PC-9 (cell line): ENCODE results near the gene CCDC138.

Experiments
- EZH2 ChIP-seq: fragments of 200-600 bp; sonication (generic); IDR thresholded peaks from 2 replicates; pipeline ENCODE4 v1.8.0; 2017; ENCODE audit warnings: antibody characterized with exemption, low read depth
- TF ChIP-seq, protein P1 (sequence below): fragments of 200-600 bp; sonication (generic); conservative IDR thresholded peaks from 2 replicates; pipeline ENCODE4 v1.6.1; 2017; ENCODE audit warnings: mixed run types, antibody characterized with exemption, mild to moderate bottlenecking, moderate library complexity

DNA sequence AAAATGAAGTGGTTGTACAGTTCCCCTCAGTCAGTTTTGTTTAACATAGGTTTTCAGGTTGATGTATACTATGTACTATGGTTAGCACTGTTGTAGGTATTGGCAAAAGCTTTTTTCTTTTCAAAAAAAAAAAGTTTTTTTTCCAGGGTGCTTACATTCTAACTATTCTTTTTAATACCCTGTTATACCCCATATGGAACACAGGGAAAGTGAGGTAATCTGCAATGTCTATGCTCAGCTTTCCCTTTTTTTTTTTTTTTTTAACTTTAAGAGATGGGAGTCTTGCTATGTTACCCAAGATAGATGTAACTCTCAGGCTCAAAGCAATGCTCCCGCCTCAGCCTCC is 590 bp upstream of the CCDC138 start:
- TF ChIP-seq, protein P1, sequence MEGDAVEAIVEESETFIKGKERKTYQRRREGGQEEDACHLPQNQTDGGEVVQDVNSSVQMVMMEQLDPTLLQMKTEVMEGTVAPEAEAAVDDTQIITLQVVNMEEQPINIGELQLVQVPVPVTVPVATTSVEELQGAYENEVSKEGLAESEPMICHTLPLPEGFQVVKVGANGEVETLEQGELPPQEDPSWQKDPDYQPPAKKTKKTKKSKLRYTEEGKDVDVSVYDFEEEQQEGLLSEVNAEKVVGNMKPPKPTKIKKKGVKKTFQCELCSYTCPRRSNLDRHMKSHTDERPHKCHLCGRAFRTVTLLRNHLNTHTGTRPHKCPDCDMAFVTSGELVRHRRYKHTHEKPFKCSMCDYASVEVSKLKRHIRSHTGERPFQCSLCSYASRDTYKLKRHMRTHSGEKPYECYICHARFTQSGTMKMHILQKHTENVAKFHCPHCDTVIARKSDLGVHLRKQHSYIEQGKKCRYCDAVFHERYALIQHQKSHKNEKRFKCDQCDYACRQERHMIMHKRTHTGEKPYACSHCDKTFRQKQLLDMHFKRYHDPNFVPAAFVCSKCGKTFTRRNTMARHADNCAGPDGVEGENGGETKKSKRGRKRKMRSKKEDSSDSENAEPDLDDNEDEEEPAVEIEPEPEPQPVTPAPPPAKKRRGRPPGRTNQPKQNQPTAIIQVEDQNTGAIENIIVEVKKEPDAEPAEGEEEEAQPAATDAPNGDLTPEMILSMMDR: no peak
- no peak for TF ChIP-seq EZH2
